Measurements from ENCODE around the gene COQ2. TPM values are rescaled to one million over a fixed set of nuclear protein-coding genes. Genes with fewer than 3 reads are reported as not detected.

COQ2 gene
- total RNA-seq, 2 experiments from 2014 or later: 18.3 to 20.3 TPM

DNA sequence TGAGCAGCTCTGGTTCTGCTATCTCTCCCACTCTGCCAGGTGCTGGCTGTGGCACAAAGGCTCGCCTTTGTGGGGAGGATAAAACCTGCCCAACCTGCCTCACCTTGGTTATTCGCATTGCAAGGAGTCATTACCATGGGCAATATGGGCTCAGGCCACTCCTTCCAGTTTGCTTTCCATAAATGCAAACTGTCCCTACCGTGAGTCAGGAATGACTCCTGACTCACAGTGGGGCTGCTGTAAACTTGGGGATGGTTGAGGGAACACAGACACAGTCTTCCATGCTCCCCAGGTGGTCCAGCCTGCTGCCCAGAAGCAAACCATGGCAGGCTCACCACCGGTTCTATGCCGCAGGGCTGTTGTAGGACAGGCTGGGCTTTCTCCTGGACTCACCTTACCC lies 36.1 kb downstream of the COQ2 start:
- peaks cover 2% of the 10 kb centered on the region for H3K36me3 Mint-ChIP-seq (ENCODE audit: low read depth)
- DNase-seq (no peak), ATAC-seq (no peak)
- intact Hi-C loops (cut with micrococcal nuclease): no loop called here
- TF ChIP-seq, protein P1, sequence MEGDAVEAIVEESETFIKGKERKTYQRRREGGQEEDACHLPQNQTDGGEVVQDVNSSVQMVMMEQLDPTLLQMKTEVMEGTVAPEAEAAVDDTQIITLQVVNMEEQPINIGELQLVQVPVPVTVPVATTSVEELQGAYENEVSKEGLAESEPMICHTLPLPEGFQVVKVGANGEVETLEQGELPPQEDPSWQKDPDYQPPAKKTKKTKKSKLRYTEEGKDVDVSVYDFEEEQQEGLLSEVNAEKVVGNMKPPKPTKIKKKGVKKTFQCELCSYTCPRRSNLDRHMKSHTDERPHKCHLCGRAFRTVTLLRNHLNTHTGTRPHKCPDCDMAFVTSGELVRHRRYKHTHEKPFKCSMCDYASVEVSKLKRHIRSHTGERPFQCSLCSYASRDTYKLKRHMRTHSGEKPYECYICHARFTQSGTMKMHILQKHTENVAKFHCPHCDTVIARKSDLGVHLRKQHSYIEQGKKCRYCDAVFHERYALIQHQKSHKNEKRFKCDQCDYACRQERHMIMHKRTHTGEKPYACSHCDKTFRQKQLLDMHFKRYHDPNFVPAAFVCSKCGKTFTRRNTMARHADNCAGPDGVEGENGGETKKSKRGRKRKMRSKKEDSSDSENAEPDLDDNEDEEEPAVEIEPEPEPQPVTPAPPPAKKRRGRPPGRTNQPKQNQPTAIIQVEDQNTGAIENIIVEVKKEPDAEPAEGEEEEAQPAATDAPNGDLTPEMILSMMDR (IDR thresholded peaks at IDR 0.05): no peak
- H3K4me1 Mint-ChIP-seq (ENCODE audit: low read depth): peaks cover 21% of the 10 kb centered on the region
- H3K27ac Mint-ChIP-seq: no peak overlapping the region
- ChIA-PET POLR2A (interaction anchor here (1.6 kb wide), 1 partner anchor 30 kb away, joined by 4 read pairs; no protein-coding TSS in a partner anchor), CTCF (interaction anchor here (1.1 to 2.0 kb wide), 2 partner anchors 12 to 174 kb away, joined by 3 to 6 read pairs; no protein-coding TSS in a partner anchor)
- no peaks in the 10 kb centered on the region for H3K9me3 Mint-ChIP-seq
- no peak overlapping the region for H3K4me3 Mint-ChIP-seq
- H3K27me3 Mint-ChIP-seq: no peaks in the 10 kb centered on the region

DNA sequence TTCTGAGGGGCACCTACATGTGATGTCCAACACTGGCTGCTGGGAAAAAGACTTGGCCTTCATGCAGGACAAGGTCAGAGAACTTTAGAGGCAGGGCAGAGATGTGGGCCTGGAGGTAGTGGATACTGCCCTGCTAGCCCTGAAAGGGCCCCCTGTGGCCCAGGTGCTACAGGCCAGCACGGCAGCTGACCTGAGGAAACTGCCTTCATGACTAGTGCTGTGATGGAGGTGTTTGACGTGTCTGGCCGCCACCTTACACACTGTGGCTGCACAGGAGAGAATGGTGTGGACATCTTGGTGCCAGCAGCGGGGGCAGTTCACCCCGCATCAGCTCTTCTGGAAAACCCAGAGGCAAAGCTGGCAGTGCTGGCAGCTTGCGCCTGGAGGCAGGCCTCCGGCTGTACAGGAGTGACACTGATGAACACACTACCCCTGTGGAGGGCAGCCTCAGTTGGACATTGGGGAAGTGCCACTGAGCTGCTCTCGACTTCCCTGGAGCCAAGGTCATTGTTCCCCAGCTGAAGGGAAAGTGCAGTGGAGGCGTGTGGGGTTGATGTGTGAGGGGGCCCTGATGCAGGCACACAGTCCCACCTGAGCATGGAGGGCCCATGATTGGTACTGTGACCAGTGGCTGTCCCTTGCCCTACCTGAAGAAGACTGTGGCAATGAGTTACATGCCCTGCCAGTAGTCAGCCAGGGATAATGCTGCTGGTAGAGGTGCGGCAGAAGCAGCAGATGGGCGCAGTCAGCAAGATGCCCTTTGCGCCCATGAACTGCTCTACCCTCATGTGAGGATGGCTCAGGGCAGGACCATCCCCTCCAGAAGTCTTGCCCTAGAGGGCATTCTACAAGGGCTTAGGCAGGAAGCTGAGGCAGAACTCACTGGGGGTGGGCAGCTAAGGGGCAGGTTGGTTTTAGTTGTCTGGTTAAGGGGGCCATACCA lies 36.9 kb downstream of the COQ2 start:
- H3K4me3 Mint-ChIP-seq: no peak overlapping the region
- no peaks in the 10 kb centered on the region for H3K9me3 Mint-ChIP-seq
- ATAC-seq: no peak
- DNase-seq: no peak
- intact Hi-C loops (cut with micrococcal nuclease): no loop called here
- H3K27me3 Mint-ChIP-seq: no peaks in the 10 kb centered on the region
- TF ChIP-seq, protein P1 (IDR thresholded peaks at IDR 0.05): no peak
- ChIA-PET CTCF (interaction anchor here (1.1 to 2.0 kb wide), 2 partner anchors 13 to 173 kb away, joined by 3 to 6 read pairs; no protein-coding TSS in a partner anchor), POLR2A (interaction anchor here (1.6 kb wide), 1 partner anchor 29 kb away, joined by 4 read pairs; no protein-coding TSS in a partner anchor)
- no peak overlapping the region for H3K27ac Mint-ChIP-seq
- H3K36me3 Mint-ChIP-seq (ENCODE audit: low read depth): peaks cover 2% of the 10 kb centered on the region
- H3K4me1 Mint-ChIP-seq (ENCODE audit: low read depth): peaks cover 16% of the 10 kb centered on the region

DNA sequence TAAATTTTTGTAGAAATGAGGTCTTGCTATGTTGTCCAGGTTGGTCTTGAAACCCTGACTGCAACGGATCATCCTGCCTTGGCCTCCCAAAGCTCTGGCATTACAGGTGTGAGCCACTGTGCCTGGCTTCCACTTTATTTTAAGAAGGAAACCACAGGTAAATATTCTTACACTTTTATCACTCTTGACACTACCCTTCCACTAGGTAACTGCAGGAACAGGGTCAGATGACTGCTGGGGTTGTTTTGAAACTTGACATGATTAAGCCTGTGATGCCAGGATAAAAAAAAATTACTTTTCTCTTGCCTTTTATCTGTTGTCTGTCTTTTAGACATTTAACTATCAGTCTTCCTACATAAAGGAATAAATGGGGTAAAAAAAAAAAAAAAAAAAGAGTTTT lies 43.5 kb downstream of the COQ2 start:
- ATAC-seq (no peak), DNase-seq (no peak)
- TF ChIP-seq, protein P1 (IDR thresholded peaks at IDR 0.05): no peak
- ChIA-PET CTCF (interaction anchor here (1.2 to 1.5 kb wide), 2 partner anchors 10 to 13 kb away, joined by 4 read pairs; no protein-coding TSS in a partner anchor), POLR2A (no interaction called here)
- H3K4me3 Mint-ChIP-seq: no peak overlapping the region
- intact Hi-C loops (cut with micrococcal nuclease): no loop called here
- H3K27ac Mint-ChIP-seq: no peak overlapping the region
- peaks cover 20% of the 10 kb centered on the region for H3K4me1 Mint-ChIP-seq (ENCODE audit: low read depth)
- peaks cover 3% of the 10 kb centered on the region for H3K27me3 Mint-ChIP-seq
- H3K36me3 Mint-ChIP-seq (ENCODE audit: low read depth): peaks cover 2% of the 10 kb centered on the region
- no peaks in the 10 kb centered on the region for H3K9me3 Mint-ChIP-seq

DNA sequence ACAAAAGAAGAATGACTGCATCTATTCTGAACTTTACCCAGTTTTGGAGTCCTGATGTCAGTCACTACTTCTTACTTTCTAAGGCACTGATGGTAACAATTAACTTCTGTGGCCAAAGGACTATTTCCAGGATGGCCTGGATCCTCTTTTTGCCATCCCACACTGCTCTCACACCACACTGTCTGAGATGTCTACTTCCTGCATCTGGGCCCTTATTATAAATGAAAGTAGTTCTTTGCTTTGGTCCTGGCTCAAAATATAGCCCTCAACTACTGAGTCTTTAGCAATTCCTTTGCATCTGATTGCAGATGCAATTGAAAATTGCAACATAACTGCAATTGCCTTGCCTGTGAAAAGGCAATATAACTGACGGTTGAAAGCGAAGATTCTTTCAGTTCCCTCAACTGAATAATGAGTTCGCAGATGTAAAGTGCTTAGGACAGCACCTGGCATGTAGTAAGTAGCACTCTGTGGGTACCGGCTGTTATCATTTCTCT lies 44.2 kb downstream of the COQ2 start:
- peaks cover 3% of the 10 kb centered on the region for H3K27me3 Mint-ChIP-seq
- H3K9me3 Mint-ChIP-seq: no peaks in the 10 kb centered on the region
- peaks cover 2% of the 10 kb centered on the region for H3K36me3 Mint-ChIP-seq (ENCODE audit: low read depth)
- DNase-seq: no peak
- H3K4me3 Mint-ChIP-seq: no peak overlapping the region
- peaks cover 27% of the 10 kb centered on the region for H3K4me1 Mint-ChIP-seq (ENCODE audit: low read depth)
- CTCF ChIA-PET: interaction anchor here (1.5 kb wide), 1 partner anchor 11 kb away, joined by 4 read pairs; no protein-coding TSS in a partner anchor
- H3K27ac Mint-ChIP-seq: no peak overlapping the region
- no peak for ATAC-seq
- intact Hi-C loops (cut with micrococcal nuclease): no loop called here
- TF ChIP-seq, protein P1 (IDR thresholded peaks at IDR 0.05): no peak
- POLR2A ChIA-PET: no interaction called here

All from activated CD8-positive, alpha-beta T cell treated with anti-CD3 and anti-CD28 coated beads for 36 hours (primary cell).